Measurements from ENCODE around the gene PAQR4. TPM values are rescaled to one million over a fixed set of nuclear protein-coding genes. Genes with fewer than 3 reads are reported as not detected.

Gene PAQR4
- total RNA-seq, 2 experiments from 2014 or later, result 37.0 to 37.9 TPM

- Mint-ChIP-seq H3K27me3 (no peaks in the 10 kb centered on the region), H3K4me3 (peak overlapping the region; percentile 91), H3K27ac (peak overlapping the region; percentile 96), H3K36me3 (peaks cover 10% of the 10 kb centered on the region), H3K4me1 (ENCODE audit: low read depth) (peaks cover 47% of the 10 kb centered on the region), H3K9me3 (no peaks in the 10 kb centered on the region)
- ChIA-PET CTCF (interaction anchor here (0.7 to 17.0 kb wide), 6 partner anchors 8 to 167 kb away, joined by 3 to 412 read pairs (median 6); partner anchors contain the start of gene CLDN9), POLR2A (interaction anchor here (0.9 to 1.7 kb wide), 6 partner anchors 9 to 112 kb away, joined by 3 to 7 read pairs (median 4); partner anchors contain the start of gene ZNF213)
- intact Hi-C loops (cut with micrococcal nuclease), result loop anchor here (2.0 to 5.0 kb wide), 3 partner anchors 79 to 240 kb away; partner anchors contain the start of gene FLYWCH1
- DNase-seq, result peak; percentile 96
Observed at GRCh38 chr16:3022208-3022683, 53.1 kb downstream of the PAQR4 start.

- ChIA-PET CTCF (interaction anchor here (0.7 to 17.0 kb wide), 7 partner anchors 7 to 166 kb away, joined by 3 to 412 read pairs (median 3); partner anchors contain the start of gene CLDN9), POLR2A (interaction anchor here (0.9 to 1.6 kb wide), 4 partner anchors 8 to 112 kb away, joined by 3 to 4 read pairs (median 4); partner anchors contain the start of gene ZNF213)
- DNase-seq, result no peak
- no peaks in the 10 kb centered on the region for H3K9me3 Mint-ChIP-seq
- peaks cover 47% of the 10 kb centered on the region for H3K4me1 Mint-ChIP-seq (ENCODE audit: low read depth)
- H3K36me3 Mint-ChIP-seq, result peaks cover 10% of the 10 kb centered on the region
- intact Hi-C loops (cut with micrococcal nuclease), result loop anchor here (2.0 to 5.0 kb wide), 3 partner anchors 78 to 239 kb away; partner anchors contain the start of gene FLYWCH1
- H3K4me3 Mint-ChIP-seq, result peak overlapping the region; percentile 91
- peak overlapping the region; percentile 96 for H3K27ac Mint-ChIP-seq
- H3K27me3 Mint-ChIP-seq, result no peaks in the 10 kb centered on the region
Observed at GRCh38 chr16:3022684-3023414, 53.7 kb downstream of the PAQR4 start.

Other genes starting within 250 kb of the PAQR4 start
- 1 to 10 TPM; 1.6 to 2.4 TPM for gene PRSS27, start 249.1 kb upstream of the PAQR4 start, total RNA-seq
- 100 to 1,000 TPM; 483 to 526 TPM for gene SRRM2, start 216.7 kb upstream of the PAQR4 start, total RNA-seq
- gene ELOB, start 192.1 kb upstream of the PAQR4 start, total RNA-seq, result 100 to 1,000 TPM; 165 to 175 TPM
- gene PRSS33, start 181.8 kb upstream of the PAQR4 start, total RNA-seq, result not detected
- not detected for gene PRSS41, start 170.9 kb upstream of the PAQR4 start, total RNA-seq
- 1 to 10 TPM; 4.7 to 6.2 TPM for gene PRSS21, start 152.1 kb upstream of the PAQR4 start, total RNA-seq
- 1 to 10 TPM; 2.6 to 3.0 TPM for gene ZG16B, start 139.0 kb upstream of the PAQR4 start, total RNA-seq
- under 1 TPM; 0.24 to 0.38 TPM for gene PRSS22, start 111.2 kb upstream of the PAQR4 start, total RNA-seq
- 10 to 100 TPM; 19.1 to 19.4 TPM for gene FLYWCH2, start 86.1 kb upstream of the PAQR4 start, total RNA-seq
- gene FLYWCH1, start 57.4 kb upstream of the PAQR4 start, total RNA-seq, result 10 to 100 TPM; 49.2 to 52.2 TPM
- not detected for gene KREMEN2, start 5.1 kb upstream of the PAQR4 start, total RNA-seq
- 100 to 1,000 TPM; 123 to 134 TPM for gene PKMYT1, start 11.1 kb downstream of the PAQR4 start, total RNA-seq
- not detected for gene CLDN9, start 43.6 kb downstream of the PAQR4 start, total RNA-seq
- not detected for gene CLDN6, start 48.8 kb downstream of the PAQR4 start, total RNA-seq
- 1 to 10 TPM; 6.5 to 8.6 TPM for gene TNFRSF12A, start 51.0 kb downstream of the PAQR4 start, total RNA-seq
- 10 to 100 TPM; 31.8 to 32.8 TPM for gene HCFC1R1, start 54.6 kb downstream of the PAQR4 start, total RNA-seq
- 10 to 100 TPM; 41.2 to 42.7 TPM for gene THOC6, start 54.7 kb downstream of the PAQR4 start, total RNA-seq
- under 1 TPM; 0.40 to 0.46 TPM for gene BICDL2, start 67.6 kb downstream of the PAQR4 start, total RNA-seq
- gene MMP25, start 77.2 kb downstream of the PAQR4 start, total RNA-seq, result 1 to 10 TPM; 2.2 TPM
- 1,000 to 10,000 TPM; 2,504 to 2,532 TPM for gene IL32, start 96.3 kb downstream of the PAQR4 start, total RNA-seq
- gene ZSCAN10, start 129.9 kb downstream of the PAQR4 start, total RNA-seq, result under 1 TPM in 1 of 2 experiments, not detected in 1; 0.19 TPM
- under 1 TPM in 1 of 2 experiments, not detected in 1; 0.21 TPM for gene ZNF205, start 143.2 kb downstream of the PAQR4 start, total RNA-seq
- 1 to 10 TPM; 9.0 TPM for gene ZNF213, start 165.7 kb downstream of the PAQR4 start, total RNA-seq
- gene OR1F1, start 218.9 kb downstream of the PAQR4 start, total RNA-seq, result not detected

Measured in activated CD4-positive, alpha-beta memory T cell treated with anti-CD3 and anti-CD28 coated beads for 36 hours (primary cell).